Left colon (tissue), 2 donors: ENCODE results near the gene ATXN1. TPM values are rescaled to one million over a fixed set of nuclear protein-coding genes. Genes with fewer than 3 reads are reported as not detected.

Source experiments
- ATAC-seq: fragments of 200-7000 bp; cut with Tn5 transposase; one replicate; pipeline ENCODE4 v1.9.1; 2020; ENCODE audit warnings: mild to moderate bottlenecking, moderate library complexity
- DNase-seq, 2 donors: peaks; one replicate each; pipeline ENCODE4 v3.0.0-alpha.2; 2020
- intact Hi-C, 2 donors: fragments of 100-400 bp; cut with DNase I in 1 of 2; cut with micrococcal nuclease in 1 of 2; formaldehyde crosslinking; loops; one replicate each; pipeline versions ENCODE4 v1.11.2 to v1.14.0; 2022; cut with DNase I, micrococcal nuclease
- total RNA-seq, 2 donors: library from RNA; stranded (reverse); fragmentation: NEBNext Ultra II Directional; extraction: Animal tissue kit (Norgen Biotek cat#: 25700); gene quantifications; one replicate each; pipeline ENCODE4 v1.2.1, GENCODE V29; 2021
- donor health status: DM: no; HTN: no; CAD: no.
- donor health status: DM: yes; HTN: yes; CAD: no.

Gene ATXN1
- total RNA-seq, 2 donors from 2014 or later, result 26.9 to 55.1 TPM

GRCh38 chr6:16730738-16731477 lies 30.4 kb downstream of the ATXN1 start:
- DNase-seq (no peak), ATAC-seq (peak; percentile 56)
- intact Hi-C loops, result no loop called here

GRCh38 chr6:16729744-16730143 lies 31.5 kb downstream of the ATXN1 start:
- ATAC-seq, result no peak
- intact Hi-C loops, result no loop called here
- DNase-seq, result no peak

GRCh38 chr6:16729183-16729691 lies 32.0 kb downstream of the ATXN1 start:
- ATAC-seq (peak; percentile 53), DNase-seq (no peak)
- intact Hi-C loops, result no loop called here

GRCh38 chr6:16728513-16729182 lies 32.6 kb downstream of the ATXN1 start:
- DNase-seq (no peak), ATAC-seq (peak; percentile 1)
- intact Hi-C loops, result no loop called here

GRCh38 chr6:16727996-16728395 lies 33.3 kb downstream of the ATXN1 start:
- DNase-seq (no peak), ATAC-seq (peak; percentile 54)
- intact Hi-C loops, result no loop called here

GRCh38 chr6:16725145-16725864 lies 36.0 kb downstream of the ATXN1 start:
- ATAC-seq (no peak), DNase-seq (no peak)
- intact Hi-C loops, result no loop called here

GRCh38 chr6:16723826-16724225 lies 37.4 kb downstream of the ATXN1 start:
- DNase-seq (no peak), ATAC-seq (peak; percentile 77)
- intact Hi-C loops, result no loop called here

GRCh38 chr6:16723402-16723801 lies 37.9 kb downstream of the ATXN1 start:
- intact Hi-C loops, result no loop called here
- no peak for ATAC-seq
- no peak for DNase-seq

GRCh38 chr6:16722630-16723029 lies 38.6 kb downstream of the ATXN1 start:
- intact Hi-C loops, result no loop called here
- no peak for ATAC-seq
- no peak for DNase-seq

- DNase-seq (no peak), ATAC-seq (no peak)
- intact Hi-C loops, result no loop called here
These were observed 39.3 kb downstream of the ATXN1 start for GRCh38 chr6:16721977-16722376.

- DNase-seq, result no peak
- ATAC-seq, result no peak
- intact Hi-C loops, result no loop called here
These were observed 40.4 kb downstream of the ATXN1 start for GRCh38 chr6:16720861-16721260.

GRCh38 chr6:16719488-16719887 lies 41.8 kb downstream of the ATXN1 start:
- no peak for DNase-seq
- ATAC-seq, result no peak
- intact Hi-C loops, result no loop called here

- DNase-seq (no peak), ATAC-seq (no peak)
- intact Hi-C loops, result no loop called here
These were observed 42.9 kb downstream of the ATXN1 start for GRCh38 chr6:16718356-16718755.

- intact Hi-C loops, result no loop called here
- DNase-seq (no peak), ATAC-seq (no peak)
These were observed 43.9 kb downstream of the ATXN1 start for GRCh38 chr6:16717275-16717942.

- intact Hi-C loops, result no loop called here
- ATAC-seq (no peak), DNase-seq (no peak)
These were observed 44.9 kb downstream of the ATXN1 start for GRCh38 chr6:16716321-16716858.

- intact Hi-C loops, result no loop called here
- DNase-seq (no peak), ATAC-seq (no peak)
These were observed 47.7 kb downstream of the ATXN1 start for GRCh38 chr6:16713597-16713996.

GRCh38 chr6:16712931-16713484 lies 48.3 kb downstream of the ATXN1 start:
- ATAC-seq (peak; percentile 38), DNase-seq (no peak)
- intact Hi-C loops, result no loop called here

GRCh38 chr6:16712255-16712930 lies 48.9 kb downstream of the ATXN1 start:
- intact Hi-C loops, result no loop called here
- ATAC-seq (peak; percentile 17), DNase-seq (no peak)
